ENCODE data around the gene NCAPD2.
"Not testable (repeated sequence)": the region's sequence is repeated elsewhere in the genome, so short reads cannot be mapped to it uniquely, and the experiment has no call there.

Gene NCAPD2

DNA sequence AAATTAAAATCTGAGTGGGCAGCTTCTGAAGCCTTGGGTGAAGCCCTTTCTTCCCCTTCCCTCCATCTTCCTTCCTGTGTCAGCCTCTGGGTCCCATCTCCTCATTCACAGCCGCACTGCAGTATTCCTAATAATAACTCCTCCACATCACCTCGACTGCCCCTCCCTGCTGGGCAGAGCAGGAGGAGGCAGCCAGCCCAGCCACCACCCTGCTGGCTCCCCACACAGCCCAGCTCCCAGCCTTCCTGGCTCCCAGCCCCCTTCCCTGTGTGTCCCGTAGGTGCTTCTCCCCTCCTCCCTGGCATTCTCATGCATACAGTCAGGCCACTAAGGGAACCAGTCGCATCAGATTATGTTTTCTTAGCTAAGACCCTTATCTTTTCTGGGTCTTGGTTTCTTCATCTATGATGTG is 58.2 kb downstream of the NCAPD2 start:
- no peak for DNase-seq

DNA sequence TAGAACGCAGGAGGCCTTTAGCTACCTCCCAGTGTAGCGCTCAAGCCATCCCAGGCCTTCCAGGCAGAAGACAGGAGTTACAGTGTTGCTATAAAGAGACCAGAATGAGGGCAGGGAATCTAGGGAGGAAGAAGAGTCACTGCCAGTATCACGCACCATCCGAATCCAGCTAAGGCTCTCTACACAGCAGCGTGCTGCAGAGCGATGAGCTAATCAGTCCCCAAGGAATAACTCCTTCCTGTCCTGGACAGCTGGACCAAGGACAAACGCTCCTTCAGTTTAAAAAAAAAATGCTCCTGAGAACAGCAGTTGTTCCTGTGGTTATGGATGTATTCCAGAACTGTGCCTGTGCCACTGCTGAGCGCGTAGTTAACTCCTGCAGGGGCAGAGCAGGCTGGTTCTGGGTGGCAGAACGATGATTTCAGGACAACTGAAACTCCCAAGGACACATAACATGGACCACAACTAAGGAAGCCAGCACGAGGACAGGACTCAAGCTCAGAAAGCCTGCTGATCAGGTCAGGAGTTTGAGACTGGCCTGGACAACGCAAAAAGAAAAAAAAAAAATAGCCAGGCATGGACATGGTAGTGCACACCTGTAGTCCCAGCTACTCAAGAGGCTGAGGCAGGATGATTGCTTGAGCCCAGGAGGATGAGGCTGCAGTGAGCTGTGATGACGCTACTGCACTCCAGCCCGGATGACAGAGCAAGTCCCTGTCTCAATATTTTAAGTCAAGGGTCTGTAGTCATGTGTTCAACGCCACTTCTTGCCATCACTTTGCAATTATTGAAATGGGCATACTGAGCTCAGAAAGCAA is 59.4 kb downstream of the NCAPD2 start:
- DNase-seq = no peak

DNA sequence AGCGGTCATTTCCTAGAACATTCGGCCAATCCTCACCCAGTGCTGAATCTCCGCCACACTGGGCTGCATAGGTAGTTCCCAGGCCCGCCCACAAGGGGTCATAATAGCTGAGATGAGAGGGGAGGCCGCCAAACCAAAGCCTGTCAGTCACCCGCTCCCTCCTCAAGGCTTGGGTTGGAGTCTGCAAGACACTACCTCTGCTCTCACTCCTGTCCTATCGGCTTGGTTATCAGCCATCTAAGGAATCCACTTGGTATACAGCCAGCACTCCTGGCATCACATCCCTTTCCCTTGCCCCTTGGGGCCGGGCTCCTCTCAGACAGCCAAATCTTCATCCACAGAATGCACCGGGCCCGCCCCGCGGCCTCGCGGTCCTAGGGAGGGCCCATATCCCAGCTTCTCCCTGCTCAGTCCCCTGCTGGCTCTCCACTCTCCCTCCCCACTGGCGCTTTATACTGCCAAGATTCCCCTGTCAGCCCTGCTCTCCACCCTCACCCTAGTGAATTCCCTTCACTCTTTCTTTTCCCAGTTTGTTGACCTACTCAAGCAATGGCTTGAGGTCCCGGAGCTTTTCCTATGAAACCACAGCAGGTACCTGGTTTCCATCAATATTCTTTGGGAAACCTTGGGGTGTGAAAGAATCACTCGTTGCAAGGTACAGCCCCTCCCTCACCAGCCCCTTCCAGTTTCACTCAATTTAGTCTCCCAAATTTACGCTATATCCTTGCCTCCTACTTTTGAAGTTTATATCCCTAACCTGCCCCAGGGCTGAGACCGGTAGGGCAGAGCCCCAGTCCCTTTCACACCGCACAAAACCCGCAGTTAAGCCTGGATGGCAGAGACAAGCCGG is 60.5 kb downstream of the NCAPD2 start:
- peak; percentile 73 for DNase-seq

DNA sequence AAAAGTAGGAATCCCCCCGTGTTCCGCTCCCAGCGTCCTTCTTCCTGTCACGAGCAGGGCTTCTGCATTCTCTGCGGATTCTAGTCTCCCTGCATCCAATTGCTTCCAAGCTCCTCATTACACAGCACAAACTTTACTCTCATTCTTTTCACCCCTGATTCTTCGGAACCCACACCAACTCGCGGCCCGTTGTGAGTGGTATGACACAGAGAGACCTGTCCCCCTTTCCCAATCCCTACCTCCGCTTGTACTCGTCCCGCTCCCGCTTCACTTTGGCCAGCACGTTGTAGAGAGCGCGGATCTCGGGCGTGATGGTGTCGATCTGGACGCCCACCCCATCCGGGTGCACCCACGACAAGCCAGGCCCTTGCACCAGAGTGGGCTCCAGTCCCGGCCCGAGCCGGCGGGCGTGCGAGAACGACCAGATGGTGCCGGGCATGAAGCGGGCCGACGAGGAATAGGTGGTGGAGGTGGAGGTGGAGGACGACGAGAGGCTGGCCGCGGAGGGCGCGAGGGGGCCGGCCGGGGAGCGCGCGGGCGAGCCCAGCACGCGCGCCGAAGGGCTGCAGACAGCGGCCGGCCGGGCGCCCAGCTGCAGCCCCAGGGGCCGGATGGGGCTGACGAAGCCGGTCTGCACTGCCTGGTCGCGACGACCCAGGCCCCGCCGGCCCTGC is 61.3 kb downstream of the NCAPD2 start:
- no peak for DNase-seq

DNA sequence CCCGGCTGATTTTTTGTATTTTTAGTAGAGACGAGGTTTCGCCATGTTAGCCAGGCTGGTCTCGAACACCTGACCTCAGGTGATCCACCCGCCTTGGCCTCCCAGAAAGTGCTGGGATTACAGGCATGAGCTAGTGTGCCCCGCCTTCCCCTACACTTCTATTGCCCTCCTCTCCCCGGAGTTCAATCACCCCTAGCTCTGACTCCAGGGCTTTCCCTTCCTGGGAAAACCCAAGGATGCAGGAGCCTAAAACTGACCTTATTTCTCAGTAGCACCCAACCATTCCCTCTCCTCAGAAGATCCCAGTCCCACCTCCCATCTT is 62.6 kb downstream of the NCAPD2 start:
- not testable (repeated sequence) for DNase-seq

DNA sequence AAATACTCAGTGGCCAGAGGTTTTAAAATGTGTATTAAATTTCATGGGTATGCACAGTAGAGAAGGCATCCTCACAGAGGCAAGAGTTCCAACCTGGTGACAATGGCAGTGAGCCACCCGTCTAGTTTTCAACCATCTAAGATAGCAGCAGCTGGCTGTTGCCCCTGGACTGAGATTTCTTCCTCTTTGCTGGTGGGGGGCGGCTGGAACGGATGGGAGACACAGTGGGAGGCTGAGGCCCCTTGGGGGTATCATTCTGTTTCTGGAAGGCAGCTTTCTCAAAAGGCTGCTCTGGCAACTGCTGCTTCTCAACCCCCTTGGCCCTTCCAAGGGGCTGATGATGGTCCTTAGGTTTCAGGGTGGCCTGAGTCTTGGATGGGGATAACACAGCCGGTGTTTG is 63.0 kb downstream of the NCAPD2 start:
- DNase-seq = no peak

DNA sequence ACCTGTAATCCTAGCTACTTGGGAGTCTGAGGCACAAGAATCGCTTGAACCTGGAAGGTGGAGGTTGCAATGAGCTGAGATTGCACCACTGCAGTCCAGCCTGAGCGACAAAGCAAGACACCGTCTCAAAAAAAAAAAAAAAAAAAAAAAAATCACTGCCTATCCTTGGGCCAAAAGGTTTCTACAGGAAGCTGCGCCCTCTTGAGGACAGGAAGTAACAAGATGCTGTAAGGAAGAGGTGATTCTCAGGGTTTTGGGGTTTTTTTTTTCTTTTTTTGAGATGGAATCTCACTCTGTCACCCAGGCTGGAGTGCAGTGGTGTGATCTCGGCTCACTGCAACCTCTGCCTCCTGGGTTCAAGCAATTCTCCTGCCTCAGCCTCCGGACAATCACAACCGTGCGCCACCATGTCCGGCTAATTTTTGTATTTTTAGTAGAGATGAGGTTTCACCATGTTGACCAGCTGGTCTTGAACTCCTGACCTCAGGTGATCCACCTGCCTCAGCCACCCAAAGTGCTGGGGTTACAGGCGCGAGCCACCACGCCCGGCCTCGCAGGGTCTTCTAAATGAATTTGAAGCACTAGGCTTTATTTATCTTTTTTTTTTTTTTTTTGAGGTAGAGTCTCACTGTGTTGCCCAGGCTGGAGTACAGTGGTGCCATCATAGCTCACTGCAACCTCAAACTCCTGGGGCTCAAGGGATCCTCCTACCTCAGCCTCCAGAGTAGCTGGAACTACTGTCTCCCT is 64.3 kb downstream of the NCAPD2 start:
- DNase-seq = not testable (repeated sequence)

DNA sequence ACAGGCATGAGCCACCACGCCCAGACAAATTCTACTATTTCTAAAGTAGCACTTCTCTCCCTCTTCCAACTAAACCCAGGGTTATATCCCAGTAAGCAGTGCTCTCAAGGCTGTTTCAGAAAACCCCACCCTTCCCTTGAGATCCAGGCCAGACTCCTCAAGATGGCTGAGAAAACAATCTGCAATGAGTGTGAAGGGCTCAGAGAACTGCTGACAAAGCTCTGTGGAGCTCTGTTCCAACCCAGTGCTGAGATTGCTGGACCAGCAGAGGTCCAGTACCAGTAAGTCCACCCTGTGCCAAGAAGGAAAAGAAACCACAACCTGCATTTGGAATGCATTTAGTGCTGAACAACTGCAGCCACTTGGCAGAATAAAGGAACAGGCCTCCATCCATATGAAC is 65.6 kb downstream of the NCAPD2 start:
- no peak for DNase-seq

DNA sequence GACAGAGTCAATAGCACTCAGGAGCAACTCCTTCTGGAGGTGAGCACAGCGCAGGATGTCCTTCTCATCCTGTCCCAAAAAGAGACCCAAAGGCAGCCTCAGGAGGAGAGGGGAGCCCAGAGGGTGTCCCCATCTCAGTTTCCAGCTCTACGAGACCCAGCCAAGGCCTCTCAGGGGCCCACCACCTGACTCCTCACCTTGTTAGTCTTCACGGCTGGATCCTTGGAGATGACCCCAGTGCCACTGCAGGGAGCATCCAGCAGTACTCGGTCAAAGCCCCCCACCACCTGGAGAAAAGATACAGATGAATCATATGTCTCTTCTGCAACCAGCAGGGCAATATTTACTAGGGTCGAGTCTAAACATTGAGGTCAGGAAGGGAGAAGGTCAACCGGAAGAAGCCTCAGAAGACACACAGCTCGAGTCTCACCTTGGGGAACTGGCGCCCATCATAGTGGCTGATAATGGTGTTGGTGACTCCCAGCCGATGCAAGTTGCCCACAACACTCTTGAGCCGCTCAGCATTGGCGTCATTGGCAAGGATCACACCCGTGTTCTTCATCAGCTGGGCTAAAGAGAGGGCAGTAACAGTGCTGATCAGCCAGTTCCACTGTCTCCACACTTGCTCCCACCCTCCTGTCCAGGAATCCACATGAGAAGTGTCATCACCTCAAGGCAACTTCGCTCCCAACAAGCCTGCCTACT is 66.8 kb downstream of the NCAPD2 start:
- no peak for DNase-seq

DNA sequence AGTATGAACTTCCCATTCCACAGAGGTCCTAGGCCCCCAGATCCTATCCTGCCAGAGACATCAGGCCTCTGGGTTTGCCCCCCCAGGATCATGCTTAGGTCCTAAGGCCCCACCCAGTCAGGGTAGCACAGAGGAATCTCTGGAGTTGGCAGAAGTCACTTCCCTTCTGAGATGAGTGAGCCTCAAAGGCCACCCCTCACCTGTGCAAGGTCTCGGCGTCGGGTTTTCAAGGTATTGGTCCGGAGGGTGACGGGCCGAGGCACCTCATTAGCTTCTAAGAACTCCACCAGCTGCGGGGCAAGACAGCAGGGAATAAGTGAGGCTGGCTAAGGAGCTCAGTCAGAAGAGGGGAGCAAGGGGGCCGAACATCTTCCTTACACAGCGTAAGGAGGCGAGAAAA is 69.0 kb downstream of the NCAPD2 start:
- DNase-seq = no peak

DNA sequence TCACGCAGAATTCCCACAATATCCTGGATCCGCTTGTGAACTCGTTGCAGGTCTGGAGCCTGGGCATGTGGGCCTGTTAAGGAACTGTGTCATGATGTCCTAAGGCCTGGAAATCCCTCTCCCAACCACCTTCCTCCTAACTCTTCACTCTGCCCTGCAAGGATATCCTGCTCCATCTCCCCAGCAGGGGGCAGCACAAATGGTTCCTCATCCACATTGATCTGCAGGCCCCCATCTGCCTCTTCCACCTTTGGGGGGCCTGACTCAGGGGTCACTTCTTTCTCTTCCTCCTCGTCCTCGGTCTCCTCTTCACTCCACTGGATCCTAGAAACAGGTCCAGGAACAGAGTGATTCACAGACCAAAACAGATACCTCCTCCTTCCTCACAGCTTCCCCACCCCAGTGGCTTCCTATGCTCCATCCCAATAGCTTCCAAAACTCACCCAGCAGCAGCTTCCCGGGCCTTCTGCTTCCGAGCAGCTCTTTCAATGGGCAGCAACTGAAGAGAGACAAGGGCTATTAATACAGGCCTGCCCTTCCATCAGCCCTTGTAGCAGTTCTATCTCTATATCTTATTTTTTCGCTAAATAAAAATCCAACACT is 69.6 kb downstream of the NCAPD2 start:
- DNase-seq = peak; percentile 72

DNA sequence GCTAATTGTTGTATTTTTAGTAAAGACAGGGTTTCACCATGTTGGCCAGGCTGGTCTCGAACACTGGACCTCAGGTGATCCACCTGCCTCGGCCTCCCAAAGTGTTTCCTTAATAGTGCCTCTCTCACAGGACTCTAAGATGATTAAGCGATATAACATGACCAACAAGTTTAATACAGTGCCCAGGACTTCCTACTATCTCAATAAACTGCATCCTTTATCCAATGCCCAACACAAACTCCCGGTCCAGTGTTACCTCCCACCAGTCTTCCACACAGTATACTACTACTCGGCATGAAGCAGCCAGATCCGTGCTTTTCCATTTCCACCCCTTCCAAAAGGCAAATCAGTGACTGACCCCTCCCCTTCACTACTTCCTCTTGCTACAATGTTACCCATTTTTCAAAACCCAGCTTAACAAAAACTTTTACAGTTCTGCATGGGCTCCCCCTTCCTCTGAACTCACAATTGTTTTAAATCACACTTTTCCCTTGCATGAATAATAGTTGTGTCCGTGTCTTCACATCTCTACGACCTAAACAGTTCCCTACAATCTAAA is 73.3 kb downstream of the NCAPD2 start:
- DNase-seq = no peak

DNA sequence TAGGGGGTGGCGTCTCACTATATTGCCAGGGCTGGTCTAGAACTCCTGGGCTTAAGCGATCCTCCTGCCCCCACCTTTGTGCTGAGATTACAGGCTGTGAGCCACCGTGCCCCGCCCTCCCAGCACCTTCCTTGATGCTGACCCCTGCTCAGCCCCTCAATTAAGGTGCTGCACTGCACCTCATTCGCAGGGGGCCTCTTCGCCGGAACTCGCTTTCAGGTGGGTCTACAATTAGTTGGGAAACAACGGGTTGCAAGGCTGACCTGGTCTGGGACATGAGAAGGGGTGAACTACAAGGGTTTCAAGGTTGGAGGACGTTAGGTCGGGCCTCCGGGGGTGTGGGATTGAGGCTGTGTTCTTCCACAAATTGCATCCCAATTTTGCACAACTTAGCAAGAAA is 75.4 kb downstream of the NCAPD2 start:
- no peak for DNase-seq

DNA sequence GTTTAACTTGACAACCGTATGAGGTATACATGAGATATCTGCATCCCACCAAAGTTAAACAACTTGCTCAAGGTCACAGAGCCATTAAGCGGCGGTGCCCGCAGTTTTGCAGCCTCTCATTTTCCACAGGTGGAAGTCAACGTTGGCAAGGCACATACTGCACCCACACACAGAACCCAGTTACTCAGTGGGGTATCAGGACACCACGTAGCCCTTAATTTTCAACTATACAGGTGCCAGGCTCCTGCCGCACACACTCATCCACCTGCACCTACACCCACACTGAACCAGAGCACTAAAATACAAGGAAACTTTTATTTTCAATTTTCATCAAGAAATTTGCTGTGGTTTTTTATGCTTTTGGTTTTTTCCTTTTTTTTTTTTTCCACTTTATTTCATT is 75.9 kb downstream of the NCAPD2 start:
- DNase-seq = no peak

DNA sequence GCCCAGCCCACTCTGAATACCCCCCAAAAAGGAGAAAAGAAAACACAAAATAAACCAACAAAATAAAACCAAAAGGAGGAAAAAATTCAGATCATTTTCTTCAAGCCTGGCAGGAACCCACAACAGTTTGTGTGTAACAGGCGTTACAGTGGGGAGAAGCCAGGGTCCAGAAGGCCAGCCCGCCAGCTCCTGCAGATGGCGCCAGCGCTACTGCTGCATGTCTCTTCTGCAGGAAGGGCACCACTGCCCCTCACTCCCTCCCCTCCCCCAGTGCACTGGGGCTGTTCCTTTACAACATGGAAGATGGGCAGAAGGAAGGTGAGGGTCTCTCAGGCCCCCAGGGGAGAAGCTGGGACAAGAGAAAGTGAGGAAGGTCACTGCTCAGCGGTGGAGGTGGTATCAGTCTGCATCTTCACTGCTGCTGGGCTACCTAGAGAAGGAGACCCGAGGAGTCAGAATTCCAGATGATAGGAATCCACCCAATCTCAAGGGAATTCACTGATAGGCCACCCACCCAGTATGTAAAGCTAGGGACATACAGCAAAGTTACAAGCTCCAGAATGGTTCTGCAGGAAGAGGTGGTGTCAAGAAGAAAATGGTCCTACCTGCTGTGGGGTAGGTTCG is 76.5 kb downstream of the NCAPD2 start:
- peak; percentile 46 for DNase-seq

DNA sequence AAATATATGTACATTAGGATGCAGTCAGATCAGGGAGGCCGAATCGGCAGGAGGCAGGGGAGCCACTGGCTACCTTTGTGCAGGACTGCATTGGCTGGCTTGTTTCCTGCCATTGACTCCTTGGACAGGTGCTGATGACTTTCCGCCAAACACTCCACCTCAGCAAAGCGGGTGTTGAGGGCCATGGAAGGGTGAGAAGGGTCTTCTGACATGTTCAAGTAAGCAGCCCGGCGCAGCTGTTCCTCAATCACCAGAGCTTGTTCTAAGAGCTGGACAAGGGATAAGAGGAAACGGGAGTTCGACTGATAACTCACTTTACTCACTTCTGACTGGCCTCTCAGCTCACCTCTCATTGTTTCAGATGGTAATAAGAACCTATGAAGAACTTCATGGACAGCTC is 79.1 kb downstream of the NCAPD2 start:
- no peak for DNase-seq

DNA sequence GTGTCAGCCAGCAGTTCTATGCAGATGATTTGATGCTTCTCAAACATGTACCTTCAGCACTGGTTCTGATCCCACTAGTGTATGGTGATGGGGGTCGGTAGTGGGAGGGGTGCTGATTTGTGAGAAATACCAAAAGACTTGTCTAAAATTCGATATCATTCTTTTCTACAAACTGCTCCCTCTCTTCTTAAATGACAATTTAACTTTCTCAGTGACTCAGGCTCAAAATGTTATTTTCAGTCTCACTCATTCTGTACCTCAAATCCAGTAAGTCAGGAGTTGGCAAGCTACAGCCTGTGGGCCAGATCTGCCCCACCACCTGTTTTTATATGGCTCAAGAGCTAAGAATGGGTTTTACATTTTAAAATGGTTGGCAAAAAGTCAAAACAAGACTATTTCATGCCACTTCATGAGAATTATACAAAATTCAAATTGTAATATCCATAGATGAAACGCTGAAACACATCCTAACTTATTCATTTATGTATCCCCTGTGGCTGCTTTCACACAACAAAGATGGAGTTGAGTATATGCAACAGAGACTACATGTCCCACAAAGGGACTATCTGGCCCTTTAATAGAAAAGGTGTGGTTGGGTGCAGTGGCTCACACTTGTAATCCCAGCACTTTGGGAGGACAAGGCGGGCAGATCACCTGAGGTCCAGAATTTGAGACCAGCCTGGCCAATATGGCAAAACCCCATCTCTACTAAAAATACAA is 80.8 kb downstream of the NCAPD2 start:
- DNase-seq = no peak

DNA sequence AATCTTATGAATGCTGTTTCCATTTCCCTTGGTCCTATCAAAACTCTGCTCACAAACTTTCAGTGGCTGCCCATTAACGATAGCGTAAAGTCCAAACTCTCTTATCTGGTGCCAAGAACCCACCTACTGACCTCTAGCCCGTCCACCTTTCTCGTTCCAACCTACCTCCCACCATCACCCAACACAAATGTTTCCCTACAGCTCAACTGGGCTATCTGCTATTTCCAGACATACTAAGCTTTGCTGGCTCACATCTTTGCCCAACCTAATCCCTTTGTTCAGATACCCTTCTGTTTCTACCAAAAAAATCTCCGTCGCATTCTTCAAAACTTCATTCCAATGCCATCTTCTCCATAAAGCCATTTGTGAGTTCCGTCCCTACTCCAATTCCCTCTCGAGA is 81.7 kb downstream of the NCAPD2 start:
- DNase-seq = no peak
